C4-2B (cell line): Measurements from ENCODE around the gene PDSS2.

ENCODE experiments used
- H3K27ac ChIP-seq: fragments of 450-650 bp; 2 replicates; pipeline ENCODE4 v1.5.1; 2017
- CTCF ChIP-seq: fragments of 450-650 bp; conservative IDR thresholded peaks from 2 replicates; pipeline ENCODE4 v1.5.1; 2017; ENCODE audit warnings: mild to moderate bottlenecking
- ZFX ChIP-seq: fragments of 450-650 bp; IDR thresholded peaks from 2 replicates; pipeline ENCODE4 v1.6.1; 2017

The PDSS2 gene

GRCh38 chr6:107243471-107243870 lies 215.9 kb downstream of the PDSS2 start:
- no peak overlapping the region for H3K27ac ChIP-seq
- TF ChIP-seq CTCF (no peak), ZFX (no peak)

GRCh38 chr6:107237992-107238660 lies 221.2 kb downstream of the PDSS2 start:
- no peak overlapping the region for H3K27ac ChIP-seq
- TF ChIP-seq CTCF (no peak), ZFX (no peak)

- no peak for TF ChIP-seq CTCF
- no peak for TF ChIP-seq ZFX
- no peak overlapping the region for H3K27ac ChIP-seq
These were observed 223.9 kb downstream of the PDSS2 start for GRCh38 chr6:107235511-107235910.

GRCh38 chr6:107235007-107235406 lies 224.4 kb downstream of the PDSS2 start:
- no peak overlapping the region for H3K27ac ChIP-seq
- TF ChIP-seq CTCF (no peak), ZFX (no peak)

GRCh38 chr6:107231243-107231642 lies 228.1 kb downstream of the PDSS2 start:
- TF ChIP-seq ZFX (no peak), CTCF (no peak)

GRCh38 chr6:107230448-107230847 lies 228.9 kb downstream of the PDSS2 start:
- TF ChIP-seq CTCF (no peak), ZFX (no peak)
- H3K27ac ChIP-seq, result peak overlapping the region; percentile 25; the same call in 1 of the 2 replicates

More at GRCh38 chr6:107231243-107231642, 228.1 kb downstream of the PDSS2 start:
- H3K27ac ChIP-seq, result peak overlapping the region; percentile 65

GRCh38 chr6:107230024-107230423 lies 229.3 kb downstream of the PDSS2 start:
- peak overlapping the region; percentile 85; the same call in 1 of the 2 replicates for H3K27ac ChIP-seq
- no peak for TF ChIP-seq ZFX
- no peak for TF ChIP-seq CTCF
